ENCODE data around the gene ANTXR1. TPM values are rescaled to one million over a fixed set of nuclear protein-coding genes. Genes with fewer than 3 reads are reported as not detected.

The ANTXR1 gene
- total and polyA plus RNA-seq, 2 of the 8 experiments (the other 6 are each of a cell fraction or from before 2014, with no cell fraction given) = 15.8 to 44.3 TPM

DNA sequence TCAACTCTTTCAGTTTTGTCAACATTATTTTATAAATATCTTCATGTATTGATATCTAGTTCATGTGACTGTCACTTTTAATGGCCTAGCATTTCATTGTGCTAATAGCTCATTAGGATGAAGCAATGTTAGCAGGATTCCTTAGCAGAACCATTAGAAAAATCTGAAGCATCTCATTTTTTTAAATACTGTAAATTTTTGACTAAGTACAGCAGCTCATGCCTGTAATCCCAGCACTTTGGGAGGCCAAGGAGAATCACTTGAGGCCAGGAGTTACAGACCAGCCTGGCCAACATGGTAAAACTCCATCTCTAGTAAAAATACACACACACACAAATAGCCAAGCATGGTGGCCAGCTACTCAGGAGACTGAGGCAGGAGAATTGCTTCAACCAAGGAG, 15.6 kb upstream of the ANTXR1 start (continued):
- TF ChIP-seq GTF2F1 (IDR thresholded peaks at IDR 0.05; ENCODE audit: borderline replicate concordance, low read depth, low read length) (no peak), CEBPB (IDR thresholded peaks at IDR 0.05; ENCODE audit: low read depth, low read length) (no peak), RBBP5 (IDR thresholded peaks at IDR 0.05; ENCODE audit: borderline replicate concordance, low read depth, low read length) (no peak), POLR2AphosphoS5 (IDR thresholded peaks at IDR 0.05; ENCODE audit: low read depth, low read length) (no peak)

Data from H1 (cell line).